IPS DF 19.7 (cell line): Measurements from ENCODE around the gene TUBGCP5.
A peak's percentile ranks its signal among the peaks of the same experiment; 100 is the strongest.

Experiments used
- DNase-seq: peaks from one replicate; pipeline ENCODE4 v3.0.0-alpha.2; 2013; ENCODE audit warnings: low read depth, low spot score

TUBGCP5 gene

GRCh38 chr15:22954798-22955543 lies 84.4 kb downstream of the TUBGCP5 start:
- DNase-seq: no peak

- no peak for DNase-seq
Observed at GRCh38 chr15:22954326-22954725, 85.0 kb downstream of the TUBGCP5 start.

- peak; percentile 17 for DNase-seq
Observed at GRCh38 chr15:22952796-22953579, 86.4 kb downstream of the TUBGCP5 start.

GRCh38 chr15:22951381-22952280 lies 87.7 kb downstream of the TUBGCP5 start:
- no peak for DNase-seq

- no peak for DNase-seq
Observed at GRCh38 chr15:22951031-22951380, 88.4 kb downstream of the TUBGCP5 start.

GRCh38 chr15:22950256-22950990 lies 88.9 kb downstream of the TUBGCP5 start:
- no peak for DNase-seq
